Choroid plexus epithelial cell (primary cell): ENCODE results near the gene RGS9BP.

Experiments used
- DNase-seq: peaks from one replicate; pipeline ENCODE4 v3.0.0-alpha.2; 2010; ENCODE audit warnings: low read depth
- H3K4me3 ChIP-seq: 2 replicates; pipeline ENCODE4 v1.5.1; 2011; ENCODE audit warnings: low read depth, mild to moderate bottlenecking, control low read depth, low read length, moderate library complexity
- CTCF ChIP-seq: conservative IDR thresholded peaks from 2 replicates; pipeline ENCODE4 v1.5.1; 2011; ENCODE audit warnings: low read depth, mild to moderate bottlenecking, control low read depth, inconsistent platforms, low read length, moderate library complexity

The RGS9BP gene

GRCh38 chr19:32669310-32669709, 6.3 kb upstream of the RGS9BP start:
- no peak overlapping the region for H3K4me3 ChIP-seq
- DNase-seq: no peak
- TF ChIP-seq CTCF: no peak

- no peak for TF ChIP-seq CTCF
- no peak overlapping the region for H3K4me3 ChIP-seq
- peak; percentile 42 for DNase-seq
Observed at GRCh38 chr19:32671883-32672593, 3.6 kb upstream of the RGS9BP start.

GRCh38 chr19:32672841-32673240, 2.8 kb upstream of the RGS9BP start:
- no peak overlapping the region for H3K4me3 ChIP-seq
- no peak for TF ChIP-seq CTCF
- no peak for DNase-seq

DNA sequence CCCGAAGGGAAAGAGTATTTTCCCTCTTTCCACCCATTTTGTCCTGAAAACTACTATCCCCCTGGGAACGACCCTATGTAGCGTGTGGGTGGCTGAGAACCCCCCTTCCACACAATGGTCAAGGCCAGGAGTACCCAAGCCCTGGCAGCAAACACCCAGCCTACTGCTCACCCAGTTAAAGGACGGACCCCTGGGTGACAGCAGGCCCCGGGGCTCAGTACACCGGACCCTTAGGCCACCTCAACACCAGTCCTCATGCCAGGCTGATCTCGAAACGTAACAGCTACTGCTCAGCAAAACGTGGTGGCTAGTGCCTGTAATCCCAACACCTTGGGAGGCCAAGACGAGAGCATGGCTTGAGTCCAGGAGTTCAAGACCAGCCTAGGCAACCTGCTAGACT, 2.1 kb upstream of the RGS9BP start:
- no peak overlapping the region for H3K4me3 ChIP-seq
- no peak for DNase-seq
- TF ChIP-seq CTCF: no peak

- no peak for TF ChIP-seq CTCF
- no peak for DNase-seq
- H3K4me3 ChIP-seq: peak overlapping the region; percentile 96
Observed at GRCh38 chr19:32674153-32674930, 1.3 kb upstream of the RGS9BP start.

GRCh38 chr19:32674931-32675719, 523 bp upstream of the RGS9BP start, which contains the start of gene ANKRD27:
Gene ANKRD27 (minus strand): TSS chr19:32675180. CDS start chr19:32659015, 16,165 bp downstream.
- peak; percentile 98 for DNase-seq
- no peak for TF ChIP-seq CTCF
- peak within 1 kb of the TSS; percentile 96 for H3K4me3 ChIP-seq
